Measurements from ENCODE around the gene SRRM3. TPM values are rescaled to one million over a fixed set of nuclear protein-coding genes. Genes with fewer than 3 reads are reported as not detected.
A peak's percentile ranks its signal among the peaks of the same experiment; 100 is the strongest.

Gene SRRM3
- total and polyA plus RNA-seq, 9 of the 15 experiments (the other 6 are each of a cell fraction or from before 2014, with no cell fraction given): 0.04 to 0.91 (median 0.46) TPM; not detected in 2

GRCh38 chr7:76230214-76230613, 28.5 kb downstream of the SRRM3 start:
- peaks cover 18% of the 10 kb centered on the region; the same call in 1 of the 2 replicates for H4K20me1 ChIP-seq (replicated peaks; ENCODE audit: control insufficient read depth, insufficient read depth, low read length)
- in situ Hi-C loops (cut with MboI): no loop called here
- H2AFZ ChIP-seq (ENCODE audit: low read depth, low read length): no peak overlapping the region
- ChIA-PET CTCF (ENCODE audit: low intra/inter-chr PET ratio) (no interaction called here), POLR2A (no interaction called here)
- whole genome bisulfite sequencing (ENCODE audit: insufficient coverage, low coverage, missing lambda C conversion rate): 5% methylated on average over 5 of the region's 5 CpGs
- no peak overlapping the region for H3K4me3 ChIP-seq
- intact Hi-C loops (cut with micrococcal nuclease): no loop called here
- no peaks in the 10 kb centered on the region for H3K9me1 ChIP-seq (ENCODE audit: control insufficient read depth, insufficient read depth, low read length)
- H3K36me3 ChIP-seq (ENCODE audit: control insufficient read depth, insufficient read depth, low read length): no peaks in the 10 kb centered on the region
- BruUV-seq (replicated peaks): no TSS peak
- H3K27ac ChIP-seq (ENCODE audit: extremely low read depth, low read depth, low read length): no peak overlapping the region
- no peaks in the 10 kb centered on the region for H3K79me2 ChIP-seq (ENCODE audit: control insufficient read depth, insufficient read depth, low read length)
- TF ChIP-seq ZNF121 (CRISPR knock-in tag; conservative IDR thresholded peaks at IDR 0.05): peak; percentile 78
- TF ChIP-seq PHF21A (IDR thresholded peaks at IDR 0.05; ENCODE audit: borderline replicate concordance, low read depth): no peak
- H3K4me1 ChIP-seq (replicated peaks in 1 of 2; ENCODE audit: control insufficient read depth in 2 of 2, insufficient read depth in 2 of 2, low read length in 2 of 2): peaks cover 12 to 14% of the 10 kb centered on the region in 2 experiments; a peak in 4 of 5 replicates
- H3K4me2 ChIP-seq (ENCODE audit: insufficient read depth, low read length): no peak overlapping the region
- no peak for DNase-seq (ENCODE audit: extremely low read depth in 1 of 4, low spot score in 3 of 4)
- no peak for ATAC-seq
- no peaks in the 10 kb centered on the region for H3K9me3 ChIP-seq (replicated peaks; ENCODE audit: control insufficient read depth, insufficient read depth, low read depth, low read length)
- H3K27me3 ChIP-seq (ENCODE audit: control insufficient read depth in 2 of 2, insufficient read depth in 2 of 2, low read length in 2 of 2): peaks cover 14 to 67% of the 10 kb centered on the region in 2 experiments
- H3K9ac ChIP-seq (ENCODE audit: insufficient read depth in 1 of 2, low read depth in 2 of 2, low read length in 2 of 2): no peak overlapping the region
- no peak for FAIRE-seq

GRCh38 chr7:76231071-76231470, 29.4 kb downstream of the SRRM3 start:
- intact Hi-C loops (cut with micrococcal nuclease) (no loop called here), in situ Hi-C loops (cut with MboI) (no loop called here)
- Histone ChIP-seq H4K20me1 (replicated peaks; ENCODE audit: control insufficient read depth, insufficient read depth, low read length) (peaks cover 16% of the 10 kb centered on the region; the same call in 1 of the 2 replicates), H3K4me3 (no peak overlapping the region), H3K36me3 (ENCODE audit: control insufficient read depth, insufficient read depth, low read length) (no peaks in the 10 kb centered on the region), H3K27ac (ENCODE audit: extremely low read depth, low read depth, low read length) (no peak overlapping the region), H3K9ac (ENCODE audit: insufficient read depth in 1 of 2, low read depth in 2 of 2, low read length in 2 of 2) (no peak overlapping the region), H3K27me3 (ENCODE audit: control insufficient read depth in 2 of 2, insufficient read depth in 2 of 2, low read length in 2 of 2) (peaks cover 14 to 62% of the 10 kb centered on the region in 2 experiments), H2AFZ (ENCODE audit: low read depth, low read length) (no peak overlapping the region), H3K4me2 (ENCODE audit: insufficient read depth, low read length) (0 out of 2 replicates have a peak overlapping the region, but pooled peaks have one; percentile 17), H3K9me1 (ENCODE audit: control insufficient read depth, insufficient read depth, low read length) (no peaks in the 10 kb centered on the region), H3K4me1 (replicated peaks in 1 of 2; ENCODE audit: control insufficient read depth in 2 of 2, insufficient read depth in 2 of 2, low read length in 2 of 2) (peaks cover 14% of the 10 kb centered on the region in 2 experiments; a peak in 4 of 5 replicates), H3K79me2 (ENCODE audit: control insufficient read depth, insufficient read depth, low read length) (no peaks in the 10 kb centered on the region), H3K9me3 (replicated peaks; ENCODE audit: control insufficient read depth, insufficient read depth, low read depth, low read length) (no peaks in the 10 kb centered on the region)
- POLR2A ChIA-PET: interaction anchor here (0.6 kb wide), 2 partner anchors 66 to 163 kb away, joined by 3 to 4 read pairs; no protein-coding TSS in a partner anchor
- BruUV-seq (replicated peaks): no TSS peak
- peak in 1 of 4 experiments; percentile 4 for DNase-seq (ENCODE audit: extremely low read depth in 1 of 4, low spot score in 3 of 4)
- WGBS (ENCODE audit: insufficient coverage, low coverage, missing lambda C conversion rate): 4% methylated on average over 6 of the region's 6 CpGs
- CTCF ChIA-PET (ENCODE audit: low intra/inter-chr PET ratio): no interaction called here
- no peak for FAIRE-seq
- ATAC-seq: no peak
- TF ChIP-seq KLF10 (CRISPR knock-in tag; IDR thresholded peaks at IDR 0.05) (no peak), DDX20 (tag; IDR thresholded peaks at IDR 0.05; ENCODE audit: low read depth) (no peak), ATF4 (CRISPR knock-in tag; IDR thresholded peaks at IDR 0.05) (no peak), ZC3H4 (CRISPR knock-in tag; IDR thresholded peaks at IDR 0.05; ENCODE audit: borderline replicate concordance) (no peak), EZH2 (IDR thresholded peaks at IDR 0.05; ENCODE audit: borderline replicate concordance, low read depth, low read length) (no peak), CTCFL (IDR thresholded peaks at IDR 0.05; ENCODE audit: borderline replicate concordance, insufficient read depth, low read depth, low read length, poor library complexity, severe bottlenecking) (no peak), ZNF3 (CRISPR knock-in tag; IDR thresholded peaks at IDR 0.05) (no peak), ZNF76 (CRISPR knock-in tag; IDR thresholded peaks at IDR 0.05; ENCODE audit: borderline replicate concordance) (no peak), SMARCA4 (IDR thresholded peaks at IDR 0.05) (no peak), FOS (IDR thresholded peaks at IDR 0.05; ENCODE audit: extremely low read depth, insufficient read length) (no peak), PPARD (CRISPR knock-in tag; IDR thresholded peaks at IDR 0.05) (no peak)

Measured in K562 (cell line).